ENCODE results near the gene TLR2. TPM values are rescaled to one million over a fixed set of nuclear protein-coding genes. Genes with fewer than 3 reads are reported as not detected.
A peak's percentile ranks its signal among the peaks of the same experiment; 100 is the strongest.

TLR2 gene
- total RNA-seq, 1 experiment from 2014 or later: 7.1 TPM

GRCh38 chr4:153733751-153734448 lies 49.8 kb downstream of the TLR2 start:
- no peaks in the 10 kb centered on the region for H3K36me3 ChIP-seq (ENCODE audit: low read depth, low read length)
- no peaks in the 10 kb centered on the region for H3K9me2 ChIP-seq (replicated peaks; ENCODE audit: low read length)
- H3K9ac ChIP-seq (ENCODE audit: low read length): no peak overlapping the region
- H4K20me1 ChIP-seq (ENCODE audit: low read length): no peaks in the 10 kb centered on the region
- intact Hi-C loops (cut with micrococcal nuclease): loop anchor here (5.0 kb wide), 1 partner anchor 82 kb away; no protein-coding TSS in a partner anchor
- H3K4me1 ChIP-seq (ENCODE audit: insufficient read depth, low read length): no peaks in the 10 kb centered on the region
- no peak overlapping the region for H3K27ac ChIP-seq (ENCODE audit: low read length)
- H3K9me3 ChIP-seq (ENCODE audit: low read length): no peaks in the 10 kb centered on the region
- no peak overlapping the region for H3K4me2 ChIP-seq (ENCODE audit: low read length)
- no peaks in the 10 kb centered on the region for H3K79me2 ChIP-seq (ENCODE audit: low read length)
- no peaks in the 10 kb centered on the region for H3K27me3 ChIP-seq (ENCODE audit: low read length)
- BruUV-seq (replicated peaks): no TSS peak
- H3K4me3 ChIP-seq (ENCODE audit: low read length): no peak overlapping the region
- H3F3A ChIP-seq (ENCODE audit: low read length, unreplicated experiment): no peaks in the 10 kb centered on the region
- H2AFZ ChIP-seq (ENCODE audit: low read length): no peak overlapping the region
- no peak for DNase-seq
- TF ChIP-seq EZH2 (IDR thresholded peaks at IDR 0.05; ENCODE audit: low read length, unreplicated experiment) (no peak), CTCF (conservative IDR thresholded peaks at IDR 0.05; ENCODE audit: low read depth, low read length) (no peak), EZH2phosphoT487 (IDR thresholded peaks at IDR 0.05; ENCODE audit: borderline replicate concordance, low read length) (no peak)
- ATAC-seq: peak; percentile 59
- ChIA-PET POLR2A (ENCODE audit: unreplicated experiment) (no interaction called here), CTCF (no interaction called here)

DNA sequence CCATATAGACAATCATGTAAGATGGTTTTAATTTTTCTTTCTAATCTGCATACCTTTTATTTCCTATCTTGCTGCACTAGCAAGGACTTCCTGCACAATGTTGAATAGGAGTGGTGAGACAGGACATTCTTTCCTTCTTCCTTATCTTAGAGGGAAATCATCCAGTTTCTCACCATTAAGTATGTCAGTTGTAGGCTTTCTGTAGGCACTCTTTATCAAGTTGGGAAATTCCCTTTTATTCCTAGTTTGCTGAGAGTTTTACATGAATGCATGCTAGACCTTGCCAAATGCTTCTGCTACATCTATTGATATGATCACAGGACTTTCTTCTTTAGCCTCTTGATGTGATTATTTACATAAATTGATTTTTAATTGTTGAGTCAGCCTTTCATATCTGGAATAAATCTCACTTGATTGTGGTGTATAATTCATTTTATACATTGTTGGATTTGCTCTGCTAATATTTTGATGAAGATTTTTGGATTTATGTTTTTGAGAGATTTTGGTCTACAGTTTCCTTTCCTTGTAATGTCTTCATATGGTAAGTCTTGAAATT lies 51.9 kb downstream of the TLR2 start:
- intact Hi-C loops (cut with micrococcal nuclease): no loop called here
- H3K36me3 ChIP-seq (ENCODE audit: low read depth, low read length): no peaks in the 10 kb centered on the region
- no peaks in the 10 kb centered on the region for H4K20me1 ChIP-seq (ENCODE audit: low read length)
- TF ChIP-seq CTCF (conservative IDR thresholded peaks at IDR 0.05; ENCODE audit: low read depth, low read length) (no peak), EZH2 (IDR thresholded peaks at IDR 0.05; ENCODE audit: low read length, unreplicated experiment) (no peak), EZH2phosphoT487 (IDR thresholded peaks at IDR 0.05; ENCODE audit: borderline replicate concordance, low read length) (no peak)
- no peak overlapping the region for H3K4me2 ChIP-seq (ENCODE audit: low read length)
- POLR2A ChIA-PET (ENCODE audit: unreplicated experiment): no interaction called here
- H3F3A ChIP-seq (ENCODE audit: low read length, unreplicated experiment): no peaks in the 10 kb centered on the region
- H3K9me3 ChIP-seq (ENCODE audit: low read length): no peaks in the 10 kb centered on the region
- H3K79me2 ChIP-seq (ENCODE audit: low read length): no peaks in the 10 kb centered on the region
- no peak overlapping the region for H3K4me3 ChIP-seq (ENCODE audit: low read length)
- H3K9me2 ChIP-seq (replicated peaks; ENCODE audit: low read length): no peaks in the 10 kb centered on the region
- H2AFZ ChIP-seq (ENCODE audit: low read length): no peak overlapping the region
- no TSS peak for BruUV-seq (replicated peaks)
- ATAC-seq: no peak
- H3K9ac ChIP-seq (ENCODE audit: low read length): no peak overlapping the region
- no peak overlapping the region for H3K27ac ChIP-seq (ENCODE audit: low read length)
- CTCF ChIA-PET: no interaction called here
- H3K27me3 ChIP-seq (ENCODE audit: low read length): no peaks in the 10 kb centered on the region
- H3K4me1 ChIP-seq (ENCODE audit: insufficient read depth, low read length): no peaks in the 10 kb centered on the region
- DNase-seq: peak; percentile 4

DNA sequence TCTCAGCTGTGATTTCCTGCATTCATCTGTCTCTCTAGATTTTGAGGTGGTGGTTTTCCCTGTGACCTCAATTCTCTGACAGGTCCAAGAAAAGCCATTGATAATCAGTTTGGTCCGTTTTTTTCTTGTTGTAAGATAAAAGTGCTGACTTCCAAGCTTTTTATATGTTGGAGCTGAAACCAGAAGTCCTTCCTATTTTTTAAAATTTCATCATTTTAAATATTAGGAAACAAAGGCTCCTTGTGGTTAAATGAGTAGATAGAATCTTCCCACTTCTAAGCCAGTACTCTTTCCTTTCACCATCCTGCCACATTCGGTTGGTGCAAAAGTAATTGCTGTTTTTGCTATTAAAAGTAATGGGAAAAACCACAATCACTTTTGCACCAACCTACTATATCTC lies 57.5 kb downstream of the TLR2 start:
- Histone ChIP-seq H3K9me3 (ENCODE audit: low read length) (no peaks in the 10 kb centered on the region), H3K27ac (ENCODE audit: low read length) (no peak overlapping the region), H2AFZ (ENCODE audit: low read length) (no peak overlapping the region), H3K9ac (ENCODE audit: low read length) (no peak overlapping the region), H3K4me1 (ENCODE audit: insufficient read depth, low read length) (no peaks in the 10 kb centered on the region), H3K27me3 (ENCODE audit: low read length) (no peaks in the 10 kb centered on the region), H3K9me2 (replicated peaks; ENCODE audit: low read length) (no peaks in the 10 kb centered on the region), H3F3A (ENCODE audit: low read length, unreplicated experiment) (no peaks in the 10 kb centered on the region), H4K20me1 (ENCODE audit: low read length) (no peaks in the 10 kb centered on the region), H3K79me2 (ENCODE audit: low read length) (no peaks in the 10 kb centered on the region), H3K4me3 (ENCODE audit: low read length) (no peak overlapping the region), H3K36me3 (ENCODE audit: low read depth, low read length) (no peaks in the 10 kb centered on the region), H3K4me2 (ENCODE audit: low read length) (no peak overlapping the region)
- ATAC-seq (no peak), DNase-seq (no peak)
- no peak for TF ChIP-seq EZH2 (IDR thresholded peaks at IDR 0.05; ENCODE audit: low read length, unreplicated experiment)
- no peak for TF ChIP-seq EZH2phosphoT487 (IDR thresholded peaks at IDR 0.05; ENCODE audit: borderline replicate concordance, low read length)
- TF ChIP-seq CTCF (conservative IDR thresholded peaks at IDR 0.05; ENCODE audit: low read depth, low read length): no peak
- no TSS peak for BruUV-seq (replicated peaks)
- intact Hi-C loops (cut with micrococcal nuclease): no loop called here
- ChIA-PET CTCF (no interaction called here), POLR2A (ENCODE audit: unreplicated experiment) (no interaction called here)
